Endothelial cell of umbilical vein (primary cell): ENCODE data around the gene LCT. TPM values are rescaled to one million over a fixed set of nuclear protein-coding genes. Genes with fewer than 3 reads are reported as not detected.

Source experiments
- BruUV-seq: library from RNA; stranded (reverse); fragments of 400-500 nt; replicated peaks from 2 replicates; lab custom pipeline; 2021; lab: Mats Ljungman, UMichigan
- CTCF ChIA-PET: fragments of 300-600, 350-600 bp; sonication (Branson Sonifier 250); formaldehyde crosslinking; loops from one replicate; lab custom pipeline; 2021; ENCODE audit warnings: antibody characterized with exemption, inconsistent platforms; lab: Charles Lee
- POLR2A ChIA-PET: fragments of 300-600, 350-600 bp; sonication (Branson Sonifier 250); formaldehyde crosslinking; loops from one replicate; lab custom pipeline; 2021; ENCODE audit warnings: antibody characterized with exemption, inconsistent platforms; lab: Charles Lee
- DNase-seq: peaks from one replicate; pipeline ENCODE4 v3.0.0-alpha.2; 2011; ENCODE audit warnings: low read depth, low spot score
- FAIRE-seq: peaks from 2 replicates; lab custom pipeline; 2011; peaks lifted over from hg19 to GRCh38; lab: Jason Lieb, UNC
- H2AFZ ChIP-seq: 2 replicates; pipeline ENCODE4 v1.6.0; 2012; ENCODE audit warnings: low read depth, low read length, control low read depth, inconsistent platforms
- H3K27ac ChIP-seq: 2 replicates; pipeline ENCODE4 v1.5.1; 2011; ENCODE audit warnings: low read depth, mild to moderate bottlenecking, control low read depth, low read length, moderate library complexity; ENCODE audit not compliant: insufficient read depth
- H3K27me3 ChIP-seq, 2 experiments: 2 replicates each; pipeline versions ENCODE4 v1.6.0 to v1.6.1; 2011; ENCODE audit warnings: low read length in 2 of 2, mixed read lengths in 1 of 2; ENCODE audit not compliant: control insufficient read depth in 2 of 2, insufficient read depth in 2 of 2
- H3K36me3 ChIP-seq, 2 experiments: 2 replicates in 1 of 2; 3 replicates in 1 of 2; pipeline ENCODE4 v1.5.1; 2011; ENCODE audit warnings: low read length in 2 of 2, mild to moderate bottlenecking in 1 of 2, moderate library complexity in 1 of 2; ENCODE audit not compliant: control insufficient read depth in 2 of 2, insufficient read depth in 2 of 2; ENCODE audit errors: extremely low read depth in 1 of 2
- H3K4me1 ChIP-seq: 3 replicates; pipeline ENCODE4 v1.5.1; 2011; ENCODE audit warnings: mild to moderate bottlenecking, low read length; ENCODE audit not compliant: control insufficient read depth, insufficient read depth; ENCODE audit errors: extremely low read depth
- H3K4me2 ChIP-seq: 2 replicates; pipeline ENCODE4 v1.6.1; 2011; ENCODE audit warnings: low read length, control low read depth, mixed read lengths; ENCODE audit not compliant: insufficient read depth
- H3K4me3 ChIP-seq, 3 experiments: fragments of 200-600 bp in 1 of 3; sonication (generic), shearing (Covaris generic) in 1 of 3; replicated peaks in 1 of 3; 2 replicates each; pipeline ENCODE4 v1.5.1; 2011 to 2016; ENCODE audit warnings: control low read depth in 3 of 3, low read length in 3 of 3, mild to moderate bottlenecking in 2 of 3, inconsistent platforms in 1 of 3, low read depth in 1 of 3, moderate library complexity in 1 of 3; ENCODE audit not compliant: insufficient read depth in 1 of 3
- H3K79me2 ChIP-seq: 2 replicates; pipeline ENCODE4 v1.6.0; 2012; ENCODE audit warnings: low read length, inconsistent platforms; ENCODE audit not compliant: control insufficient read depth, insufficient read depth
- H3K9ac ChIP-seq: replicated peaks from 2 replicates; pipeline ENCODE3; 2011; ENCODE audit warnings: low read length, control low read depth; ENCODE audit not compliant: insufficient read depth; ENCODE audit errors: extremely low read depth
- H3K9me1 ChIP-seq: replicated peaks from 3 replicates; pipeline ENCODE4 v1.6.0; 2011; ENCODE audit warnings: mild to moderate bottlenecking, low read length; ENCODE audit not compliant: control insufficient read depth, insufficient read depth; ENCODE audit errors: extremely low read depth
- H3K9me3 ChIP-seq: replicated peaks from 2 replicates; pipeline ENCODE4 v1.5.1; 2012; ENCODE audit warnings: low read length, inconsistent platforms; ENCODE audit not compliant: control insufficient read depth, insufficient read depth
- H4K20me1 ChIP-seq: replicated peaks from 2 replicates; pipeline ENCODE3; 2011; ENCODE audit warnings: mild to moderate bottlenecking, low read length; ENCODE audit not compliant: control insufficient read depth, insufficient read depth; ENCODE audit errors: extremely low read depth
- EZH2 ChIP-seq: IDR thresholded peaks from 2 replicates; pipeline ENCODE4 v1.6.1; 2012; ENCODE audit warnings: borderline replicate concordance, low read depth, mild to moderate bottlenecking, moderate library complexity, low read length, inconsistent platforms; ENCODE audit not compliant: severe bottlenecking
- FOS ChIP-seq: IDR thresholded peaks from 2 replicates; pipeline ENCODE4 v1.6.1; 2011; ENCODE audit warnings: mild to moderate bottlenecking, low read length, moderate library complexity, borderline replicate concordance; ENCODE audit not compliant: insufficient read depth
- GATA2 ChIP-seq: IDR thresholded peaks from 2 replicates; pipeline ENCODE4 v1.7.0; 2011; ENCODE audit warnings: low read depth, mild to moderate bottlenecking, moderate library complexity, mixed read lengths, low read length; ENCODE audit not compliant: insufficient read length, insufficient read depth
- JUN ChIP-seq: IDR thresholded peaks from 2 replicates; pipeline ENCODE4 v1.6.1; 2011; ENCODE audit warnings: borderline replicate concordance, low read depth; ENCODE audit not compliant: insufficient read length, insufficient read depth
- MYC ChIP-seq: IDR thresholded peaks from one replicate; pipeline ENCODE4 v1.6.1; 2011; ENCODE audit warnings: mild to moderate bottlenecking, low read depth, low read length
- POLR2A ChIP-seq: IDR thresholded peaks from 2 replicates; pipeline ENCODE4 v1.6.1; 2012; ENCODE audit warnings: low read depth, mild to moderate bottlenecking, control low read depth, low read length
- POLR2AphosphoS5 ChIP-seq: IDR thresholded peaks from 2 replicates; pipeline ENCODE4 v1.6.1; 2012; ENCODE audit warnings: low read depth, mild to moderate bottlenecking, control low read depth, low read length, moderate library complexity; ENCODE audit not compliant: insufficient read depth
- dilution Hi-C: fragments of 300-500 bp; cut with MboI; formaldehyde crosslinking; loops from one replicate; pipeline ENCODE4 v1.15.0; 2019; ENCODE audit warnings: low sequenced_read_pairs; ENCODE audit not compliant: extremely low pct_ligation_motif_present
- intact Hi-C: fragments of 100-400 bp; cut with micrococcal nuclease; formaldehyde crosslinking; loops from one replicate; pipeline ENCODE4 v1.10.0; 2022
- polyA plus RNA-seq, 4 experiments: library from polyadenylated mRNA; depleted of rRNA in 3 of 4; stranded (reverse) in 3 of 4; unstranded in 1 of 4; fragments of >200 nt; gene quantifications; 2 replicates each; pipeline versions ENCODE4 v1.2.1 to v1.2.3, GENCODE V29; 2011 to 2012; ENCODE audit warnings: missing spikeins in 1 of 4
- total RNA-seq: library from RNA; stranded (reverse); gene quantifications from 2 replicates; pipeline ENCODE4 v1.2.3, GENCODE V29; 2021
- TF ChIP-seq, protein P1 (sequence below), 2 donors: IDR thresholded peaks; 1 replicate in 1 of 2; 2 replicates in 1 of 2; pipeline ENCODE4 v1.5.1; 2011; ENCODE audit warnings: low read length in 2 of 2, mild to moderate bottlenecking in 2 of 2, moderate library complexity in 2 of 2, control low read depth in 1 of 2, inconsistent platforms in 1 of 2, low read depth in 1 of 2; ENCODE audit not compliant: insufficient read depth in 1 of 2; ENCODE audit errors: extremely low read depth in 1 of 2
- TF ChIP-seq, protein P2 (sequence below): IDR thresholded peaks from 2 replicates; pipeline ENCODE4 v1.6.1; 2011; ENCODE audit not compliant: insufficient read depth, insufficient read length

LCT gene
- total and polyA plus RNA-seq, 2 donors (not counting 3 experiments of a cell fraction or from before 2014, with no cell fraction given), result 0.07 TPM; not detected in 1

DNA sequence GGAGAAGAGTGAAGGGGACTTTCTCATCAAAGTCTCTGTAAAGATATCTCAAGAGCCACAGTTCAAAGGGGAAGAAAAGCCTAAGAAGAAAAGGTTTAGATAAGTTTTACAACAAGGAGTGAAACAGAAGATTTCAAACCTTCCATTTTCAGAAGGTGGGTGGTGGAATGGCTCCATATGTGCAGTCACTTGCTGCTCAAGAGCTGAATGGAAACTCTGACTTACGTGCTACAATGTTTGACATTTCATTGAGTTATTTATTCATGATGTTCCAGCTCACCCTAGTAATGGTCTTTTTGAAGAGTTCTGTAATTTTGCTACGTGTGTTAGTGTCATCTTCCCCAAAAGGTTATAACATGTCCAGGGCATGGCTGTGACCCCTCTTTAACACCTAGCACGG is 21.7 kb downstream of the LCT start:
- H3K9me1 ChIP-seq, result no peaks in the 10 kb centered on the region
- ChIA-PET POLR2A (no interaction called here), CTCF (interaction anchor here (1.4 to 1.9 kb wide), 2 partner anchors 18 to 811 kb away, joined by 4 to 8 read pairs; no protein-coding TSS in a partner anchor)
- no peaks in the 10 kb centered on the region for H3K4me1 ChIP-seq
- H2AFZ ChIP-seq, result no peak overlapping the region
- peaks cover 0 to 3% of the 10 kb centered on the region in 2 experiments for H3K27me3 ChIP-seq
- no peaks in the 10 kb centered on the region for H3K79me2 ChIP-seq
- FAIRE-seq (no peak), DNase-seq (no peak)
- no peak overlapping the region for H3K27ac ChIP-seq
- H4K20me1 ChIP-seq, result no peaks in the 10 kb centered on the region
- no peaks in the 10 kb centered on the region for H3K36me3 ChIP-seq
- H3K9ac ChIP-seq, result no peak overlapping the region
- TF ChIP-seq JUN (no peak), EZH2 (no peak), GATA2 (no peak), FOS (no peak), POLR2A (no peak), MYC (no peak), POLR2AphosphoS5 (no peak)
- TF ChIP-seq, protein P1, sequence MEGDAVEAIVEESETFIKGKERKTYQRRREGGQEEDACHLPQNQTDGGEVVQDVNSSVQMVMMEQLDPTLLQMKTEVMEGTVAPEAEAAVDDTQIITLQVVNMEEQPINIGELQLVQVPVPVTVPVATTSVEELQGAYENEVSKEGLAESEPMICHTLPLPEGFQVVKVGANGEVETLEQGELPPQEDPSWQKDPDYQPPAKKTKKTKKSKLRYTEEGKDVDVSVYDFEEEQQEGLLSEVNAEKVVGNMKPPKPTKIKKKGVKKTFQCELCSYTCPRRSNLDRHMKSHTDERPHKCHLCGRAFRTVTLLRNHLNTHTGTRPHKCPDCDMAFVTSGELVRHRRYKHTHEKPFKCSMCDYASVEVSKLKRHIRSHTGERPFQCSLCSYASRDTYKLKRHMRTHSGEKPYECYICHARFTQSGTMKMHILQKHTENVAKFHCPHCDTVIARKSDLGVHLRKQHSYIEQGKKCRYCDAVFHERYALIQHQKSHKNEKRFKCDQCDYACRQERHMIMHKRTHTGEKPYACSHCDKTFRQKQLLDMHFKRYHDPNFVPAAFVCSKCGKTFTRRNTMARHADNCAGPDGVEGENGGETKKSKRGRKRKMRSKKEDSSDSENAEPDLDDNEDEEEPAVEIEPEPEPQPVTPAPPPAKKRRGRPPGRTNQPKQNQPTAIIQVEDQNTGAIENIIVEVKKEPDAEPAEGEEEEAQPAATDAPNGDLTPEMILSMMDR (IDR thresholded peaks at IDR 0.05; ENCODE audit: extremely low read depth in 1 of 2, insufficient read depth in 1 of 2, low read depth in 1 of 2, low read length in 2 of 2), result no peak
- TF ChIP-seq, protein P2, sequence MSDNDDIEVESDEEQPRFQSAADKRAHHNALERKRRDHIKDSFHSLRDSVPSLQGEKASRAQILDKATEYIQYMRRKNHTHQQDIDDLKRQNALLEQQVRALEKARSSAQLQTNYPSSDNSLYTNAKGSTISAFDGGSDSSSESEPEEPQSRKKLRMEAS, result no peak
- H3K9me3 ChIP-seq, result no peaks in the 10 kb centered on the region
- dilution Hi-C loops (no loop called here), intact Hi-C loops (no loop called here)
- no peak overlapping the region for H3K4me2 ChIP-seq
- no TSS peak for BruUV-seq
- H3K4me3 ChIP-seq, result no peak overlapping the region
